ENCODE data around the gene SF1. TPM values are rescaled to one million over a fixed set of nuclear protein-coding genes. Genes with fewer than 3 reads are reported as not detected.

Gene SF1
- total and polyA plus RNA-seq, 2 experiments from 2014 or later: 62.2 to 81.6 TPM

GRCh38 chr11:64794526-64794925 lies 16.2 kb upstream of the SF1 start:
- Histone ChIP-seq H3K4me2 (ENCODE audit: unreplicated experiment) (no peak overlapping the region), H3F3A (ENCODE audit: insufficient read depth) (no peaks in the 10 kb centered on the region), H3K27me3 (replicated peaks; ENCODE audit: insufficient read depth) (no peaks in the 10 kb centered on the region), H3K9me2 (ENCODE audit: insufficient read depth) (no peaks in the 10 kb centered on the region), H3K4me3 (no peak overlapping the region), H3K36me3 (ENCODE audit: low read depth) (no peaks in the 10 kb centered on the region), H3K9ac (no peak overlapping the region), H3K4me1 (ENCODE audit: insufficient read depth) (no peaks in the 10 kb centered on the region), H4K20me1 (ENCODE audit: insufficient read depth) (no peaks in the 10 kb centered on the region), H3K9me3 (ENCODE audit: low read depth) (no peaks in the 10 kb centered on the region), H3K27ac (no peak overlapping the region), H3K79me2 (ENCODE audit: insufficient read depth) (no peaks in the 10 kb centered on the region), H2AFZ (no peak overlapping the region)
- in situ Hi-C loops (cut with MboI): no loop called here
- DNase-seq: no peak
- TF ChIP-seq EZH2 (IDR thresholded peaks at IDR 0.05; ENCODE audit: insufficient read depth, poor library complexity, severe bottlenecking) (no peak), EZH2phosphoT487 (IDR thresholded peaks at IDR 0.05; ENCODE audit: insufficient read depth, low read depth) (no peak)
- 98 to 99% methylated on average over 8 to 10 of the region's 10 CpGs for WGBS, 2 experiments (ENCODE audit: low coverage in 1 of 2, low lambda C conversion rate in 2 of 2, missing lambda C conversion rate in 2 of 2)

- no peaks in the 10 kb centered on the region for H3K79me2 ChIP-seq (ENCODE audit: insufficient read depth)
- H3K4me3 ChIP-seq: no peak overlapping the region
- H3K4me2 ChIP-seq (ENCODE audit: unreplicated experiment): no peak overlapping the region
- no peaks in the 10 kb centered on the region for H3K9me2 ChIP-seq (ENCODE audit: insufficient read depth)
- H4K20me1 ChIP-seq (ENCODE audit: insufficient read depth): no peaks in the 10 kb centered on the region
- in situ Hi-C loops (cut with MboI): no loop called here
- no peaks in the 10 kb centered on the region for H3K4me1 ChIP-seq (ENCODE audit: insufficient read depth)
- no peak overlapping the region for H2AFZ ChIP-seq
- no peaks in the 10 kb centered on the region for H3K9me3 ChIP-seq (ENCODE audit: low read depth)
- H3F3A ChIP-seq (ENCODE audit: insufficient read depth): no peaks in the 10 kb centered on the region
- 76% methylated on average over 11 of the region's 11 CpGs for WGBS, 2 experiments (ENCODE audit: low coverage in 1 of 2, low lambda C conversion rate in 2 of 2, missing lambda C conversion rate in 2 of 2)
- DNase-seq: no peak
- no peaks in the 10 kb centered on the region for H3K36me3 ChIP-seq (ENCODE audit: low read depth)
- H3K27ac ChIP-seq: no peak overlapping the region
- TF ChIP-seq EZH2phosphoT487 (IDR thresholded peaks at IDR 0.05; ENCODE audit: insufficient read depth, low read depth): no peak
- no peak for TF ChIP-seq EZH2 (IDR thresholded peaks at IDR 0.05; ENCODE audit: insufficient read depth, poor library complexity, severe bottlenecking)
- H3K9ac ChIP-seq: no peak overlapping the region
- no peaks in the 10 kb centered on the region for H3K27me3 ChIP-seq (replicated peaks; ENCODE audit: insufficient read depth)
Observed at GRCh38 chr11:64793271-64794160, 15.2 kb upstream of the SF1 start.

- 83 to 86% methylated on average over 4 of the region's 4 CpGs for WGBS, 2 experiments (ENCODE audit: low coverage in 1 of 2, low lambda C conversion rate in 2 of 2, missing lambda C conversion rate in 2 of 2)
Observed at GRCh38 chr11:64792482-64792881, 14.1 kb upstream of the SF1 start.

GRCh38 chr11:64791781-64792291 lies 13.5 kb upstream of the SF1 start:
- Histone ChIP-seq H3K9me2 (ENCODE audit: insufficient read depth) (no peaks in the 10 kb centered on the region), H3K79me2 (ENCODE audit: insufficient read depth) (no peaks in the 10 kb centered on the region), H3K36me3 (ENCODE audit: low read depth) (no peaks in the 10 kb centered on the region), H3F3A (ENCODE audit: insufficient read depth) (no peaks in the 10 kb centered on the region), H3K4me2 (ENCODE audit: unreplicated experiment) (no peak overlapping the region), H2AFZ (no peak overlapping the region), H3K4me3 (no peak overlapping the region), H4K20me1 (ENCODE audit: insufficient read depth) (no peaks in the 10 kb centered on the region), H3K4me1 (ENCODE audit: insufficient read depth) (no peaks in the 10 kb centered on the region), H3K9ac (no peak overlapping the region), H3K27ac (no peak overlapping the region), H3K27me3 (replicated peaks; ENCODE audit: insufficient read depth) (no peaks in the 10 kb centered on the region), H3K9me3 (ENCODE audit: low read depth) (no peaks in the 10 kb centered on the region)
- in situ Hi-C loops (cut with MboI): no loop called here
- no peak for DNase-seq
- 87 to 91% methylated on average over 10 to 13 of the region's 14 CpGs for WGBS, 2 experiments (ENCODE audit: low coverage in 1 of 2, low lambda C conversion rate in 2 of 2, missing lambda C conversion rate in 2 of 2)
- TF ChIP-seq EZH2 (IDR thresholded peaks at IDR 0.05; ENCODE audit: insufficient read depth, poor library complexity, severe bottlenecking) (no peak), EZH2phosphoT487 (IDR thresholded peaks at IDR 0.05; ENCODE audit: insufficient read depth, low read depth) (no peak)

More at GRCh38 chr11:64792482-64792881, 14.1 kb upstream of the SF1 start:
- no peaks in the 10 kb centered on the region for H4K20me1 ChIP-seq (ENCODE audit: insufficient read depth)
- no peaks in the 10 kb centered on the region for H3K9me2 ChIP-seq (ENCODE audit: insufficient read depth)
- no peak for DNase-seq
- H3K9ac ChIP-seq: no peak overlapping the region
- no peak overlapping the region for H3K27ac ChIP-seq
- no peaks in the 10 kb centered on the region for H3K79me2 ChIP-seq (ENCODE audit: insufficient read depth)
- TF ChIP-seq EZH2phosphoT487 (IDR thresholded peaks at IDR 0.05; ENCODE audit: insufficient read depth, low read depth): no peak
- no peak for TF ChIP-seq EZH2 (IDR thresholded peaks at IDR 0.05; ENCODE audit: insufficient read depth, poor library complexity, severe bottlenecking)
- in situ Hi-C loops (cut with MboI): no loop called here
- H3K4me2 ChIP-seq (ENCODE audit: unreplicated experiment): no peak overlapping the region
- no peaks in the 10 kb centered on the region for H3K36me3 ChIP-seq (ENCODE audit: low read depth)
- H2AFZ ChIP-seq: no peak overlapping the region
- no peak overlapping the region for H3K4me3 ChIP-seq
- H3K9me3 ChIP-seq (ENCODE audit: low read depth): no peaks in the 10 kb centered on the region
- no peaks in the 10 kb centered on the region for H3K4me1 ChIP-seq (ENCODE audit: insufficient read depth)
- H3F3A ChIP-seq (ENCODE audit: insufficient read depth): no peaks in the 10 kb centered on the region
- no peaks in the 10 kb centered on the region for H3K27me3 ChIP-seq (replicated peaks; ENCODE audit: insufficient read depth)
